ENCODE results near the gene EVC2.

EVC2 gene

DNA sequence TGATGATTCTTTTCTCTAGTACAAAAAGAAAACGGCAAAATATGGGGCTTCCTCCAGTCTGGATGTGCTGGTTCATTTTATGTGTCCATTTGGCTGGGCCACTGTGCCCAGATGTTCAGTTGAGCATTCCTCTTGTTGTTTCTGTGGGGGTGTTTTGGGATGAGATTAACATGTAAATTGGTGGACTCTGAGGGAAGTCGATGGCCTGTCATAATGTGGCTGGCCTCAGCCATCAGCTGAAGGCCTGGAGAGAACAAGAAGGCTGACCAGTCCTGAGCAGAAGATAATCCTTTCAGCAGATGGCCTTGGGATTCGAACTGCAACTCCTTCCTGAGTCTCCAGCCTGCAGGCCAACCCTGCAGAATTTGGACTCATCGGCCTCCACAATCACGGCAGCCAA lies 136.7 kb downstream of the EVC2 start:
- DNase-seq (ENCODE audit: low read depth in 1 of 2, low spot score in 1 of 2): no peak

DNA sequence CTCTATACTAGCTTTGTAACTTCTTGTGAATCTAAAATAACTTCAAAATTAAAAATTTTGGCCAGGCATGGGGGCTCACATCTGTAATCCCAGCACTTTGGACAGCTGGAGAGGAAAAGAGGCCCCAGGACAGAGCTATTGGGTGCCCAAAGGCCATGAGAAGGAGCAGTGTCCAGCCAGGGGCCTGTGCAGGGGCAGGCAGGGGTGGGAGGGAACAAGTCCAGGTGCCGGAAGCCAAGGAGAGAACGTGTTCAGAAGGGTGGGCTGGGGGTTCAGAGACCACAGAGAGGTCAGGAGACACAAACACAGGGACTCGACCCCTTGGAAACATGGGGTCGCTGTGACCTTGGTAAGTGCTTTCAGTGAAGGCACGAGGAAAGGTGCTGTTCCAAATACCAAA lies 138.9 kb downstream of the EVC2 start:
- DNase-seq (ENCODE audit: low read depth in 1 of 2, low spot score in 1 of 2): no peak

DNA sequence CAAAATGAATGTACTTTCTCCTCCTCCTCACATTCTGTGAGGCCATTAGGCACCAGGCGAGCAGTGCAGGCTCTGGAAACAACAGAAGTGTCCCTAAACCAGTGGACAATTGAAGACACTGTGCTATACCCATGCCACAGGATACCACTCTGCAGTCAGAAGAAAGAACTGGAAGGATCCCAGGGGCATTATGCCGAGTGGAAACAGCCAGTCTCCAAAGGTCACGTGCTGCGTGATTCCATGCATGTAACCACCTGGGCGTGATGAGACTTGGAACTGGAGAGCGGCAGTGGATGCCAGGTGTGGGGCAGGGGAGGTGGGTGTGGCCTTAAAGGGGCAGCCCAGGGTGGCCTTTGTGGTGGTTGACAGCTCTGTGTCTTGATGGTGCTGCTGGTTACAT lies 139.4 kb downstream of the EVC2 start:
- no peak for DNase-seq (ENCODE audit: low read depth in 1 of 2, low spot score in 1 of 2)

DNA sequence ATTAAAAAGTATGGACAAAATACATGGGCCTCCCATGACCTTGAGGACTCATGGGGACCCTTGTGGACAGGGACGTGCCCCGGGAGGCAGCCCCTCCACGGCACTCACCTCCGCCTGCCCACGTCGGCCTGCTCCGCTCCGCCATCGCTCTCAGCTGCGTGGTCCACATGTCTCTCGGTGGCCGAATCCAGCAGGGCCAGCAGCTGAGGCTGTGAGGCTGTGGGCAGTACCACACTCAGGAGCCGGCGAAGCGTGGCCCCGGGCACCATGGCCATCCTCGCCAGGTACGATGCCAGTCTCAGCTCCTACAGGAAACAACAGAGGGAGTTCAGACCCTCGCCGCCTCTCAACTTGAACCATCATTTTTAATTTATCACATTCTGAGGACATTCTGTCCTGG lies 140.0 kb downstream of the EVC2 start:
- DNase-seq (ENCODE audit: low read depth in 1 of 2, low spot score in 1 of 2): no peak

DNA sequence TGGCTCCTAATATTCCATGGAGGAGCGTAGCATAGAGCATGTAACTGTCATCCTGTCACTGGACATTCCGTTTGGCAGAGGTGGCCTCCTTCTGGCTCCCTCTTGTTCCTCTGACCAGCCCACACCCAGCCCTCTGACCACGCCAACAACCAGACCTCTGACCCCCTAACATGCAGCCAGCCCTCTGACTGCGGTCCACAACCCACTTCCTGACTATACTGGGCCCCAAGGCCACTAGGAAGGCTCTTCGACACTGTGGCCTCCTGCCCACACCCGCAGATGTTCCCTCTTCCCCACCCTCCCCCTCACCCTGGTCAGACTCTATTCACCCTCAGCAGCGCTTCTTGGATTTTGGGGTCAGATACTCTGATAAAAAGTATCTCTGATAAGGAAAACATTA lies 141.4 kb downstream of the EVC2 start:
- no peak for DNase-seq (ENCODE audit: low read depth in 1 of 2, low spot score in 1 of 2)

DNA sequence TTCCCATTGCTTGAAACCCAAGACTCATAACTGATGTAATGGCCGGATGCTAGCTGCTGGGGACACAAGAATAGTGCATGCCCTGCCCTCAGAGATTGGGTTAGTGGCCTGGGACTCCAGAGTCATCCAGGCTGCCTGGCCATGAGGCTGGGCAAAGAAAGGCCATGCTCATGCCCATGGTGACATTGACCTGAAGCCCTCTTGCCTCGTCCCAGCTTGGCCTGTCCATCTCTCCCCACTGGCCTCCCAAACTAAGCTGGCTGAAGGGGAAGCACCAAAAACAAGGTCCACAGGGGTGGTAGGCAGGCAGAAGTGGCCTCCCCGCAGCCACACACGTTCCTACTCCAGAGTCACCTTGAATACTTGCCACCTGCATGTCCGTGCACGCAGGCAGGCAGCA lies 141.8 kb downstream of the EVC2 start:
- no peak for DNase-seq (ENCODE audit: low read depth in 1 of 2, low spot score in 1 of 2)

DNA sequence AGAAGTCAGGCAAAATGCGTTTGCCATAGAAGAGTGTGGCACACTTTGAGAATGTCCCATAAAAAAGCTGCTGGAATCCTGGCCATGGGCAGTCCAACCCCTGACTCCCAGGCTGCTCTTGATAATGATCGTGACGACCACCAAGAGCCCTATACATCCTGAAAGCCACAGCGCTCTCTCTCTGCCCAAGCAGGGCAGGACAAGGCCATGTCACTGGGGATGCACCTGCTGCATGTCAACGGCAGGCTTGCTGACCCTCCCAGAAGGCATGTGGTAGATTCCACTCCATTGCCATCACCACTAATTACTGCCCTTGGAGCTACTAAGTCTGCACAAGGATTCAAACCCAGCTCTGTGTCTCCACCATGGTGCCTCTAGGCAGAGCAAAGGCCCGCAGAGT lies 144.5 kb downstream of the EVC2 start:
- no peak for DNase-seq (ENCODE audit: low read depth in 1 of 2, low spot score in 1 of 2)

DNA sequence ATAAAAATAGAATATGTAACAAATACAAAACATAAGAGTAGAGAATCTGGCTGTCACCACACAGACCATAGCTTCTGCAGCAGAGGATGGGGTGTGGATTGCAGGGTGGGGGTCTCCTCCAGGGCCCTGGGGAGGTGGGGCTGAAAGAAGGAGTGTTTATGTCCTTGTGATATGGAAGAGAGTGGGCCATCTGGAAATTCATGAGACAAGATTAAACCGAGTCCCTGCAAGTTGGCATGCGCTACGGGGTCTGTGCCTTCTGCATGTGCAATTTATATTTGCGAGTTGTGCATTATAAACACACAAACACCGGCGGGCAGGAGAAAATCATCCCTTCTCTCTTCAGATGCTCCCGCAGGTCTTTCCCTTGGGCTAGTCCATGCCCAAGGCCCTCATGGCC lies 145.9 kb downstream of the EVC2 start:
- no peak for DNase-seq (ENCODE audit: low read depth in 1 of 2, low spot score in 1 of 2)

DNA sequence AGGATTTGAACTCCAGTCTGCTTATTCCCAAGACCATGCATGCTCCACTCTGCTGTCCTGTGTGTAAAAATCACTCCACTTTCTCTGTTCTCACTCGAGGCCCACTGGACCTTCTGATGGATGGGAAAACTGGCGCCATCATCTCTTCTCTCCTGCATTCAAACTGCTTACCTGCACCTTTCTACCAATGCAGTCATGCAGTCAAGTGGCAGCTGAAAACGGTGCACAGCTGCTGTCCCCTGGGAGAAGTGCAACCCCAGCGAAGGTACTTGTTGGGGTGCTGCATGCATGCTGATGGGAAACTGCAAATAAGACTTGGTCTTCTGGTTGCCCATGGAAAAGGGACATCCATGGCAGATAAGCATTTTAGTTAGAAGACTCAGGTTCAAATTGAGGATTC lies 147.1 kb downstream of the EVC2 start:
- no peak for DNase-seq (ENCODE audit: low read depth in 1 of 2, low spot score in 1 of 2)

DNA sequence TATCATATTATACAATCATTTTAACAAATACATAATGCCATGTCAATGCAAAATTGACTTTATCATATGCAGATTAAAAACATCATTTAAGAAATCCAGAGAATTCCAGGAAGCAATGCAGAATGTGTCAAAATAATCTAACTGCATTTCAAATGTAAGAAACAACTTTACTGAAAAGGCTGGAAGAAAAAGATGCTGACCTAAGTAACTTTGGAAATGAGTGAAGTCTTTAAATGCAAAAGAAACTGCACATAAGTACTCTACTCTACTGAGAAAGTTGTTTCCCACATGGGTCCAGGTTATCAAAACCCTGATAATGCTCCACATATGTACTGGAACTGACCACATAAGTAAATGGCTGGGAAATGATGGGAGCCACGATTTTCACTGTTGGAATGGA lies 149.9 kb downstream of the EVC2 start:
- DNase-seq (ENCODE audit: low read depth in 1 of 2, low spot score in 1 of 2): no peak

DNA sequence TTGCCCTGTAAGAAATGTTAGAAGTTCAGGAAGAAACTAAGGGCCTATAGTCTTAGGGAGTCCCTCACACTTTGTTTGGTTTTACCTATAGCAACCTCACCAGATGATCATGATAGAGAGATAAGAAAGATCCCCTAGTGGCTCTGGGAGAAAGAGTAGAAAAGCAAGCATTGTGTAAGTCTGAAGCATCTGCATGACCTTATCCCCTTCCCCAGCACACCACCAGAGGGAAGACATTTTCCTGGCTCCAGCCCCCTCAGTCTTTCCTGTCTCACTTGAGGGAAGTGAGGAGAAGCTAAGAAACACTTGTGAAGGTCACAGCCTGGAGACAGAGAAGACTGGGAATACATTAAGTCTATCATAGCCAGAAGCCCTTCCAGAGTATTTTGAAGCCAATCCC lies 154.0 kb downstream of the EVC2 start:
- no peak for DNase-seq (ENCODE audit: low read depth in 1 of 2, low spot score in 1 of 2)

DNA sequence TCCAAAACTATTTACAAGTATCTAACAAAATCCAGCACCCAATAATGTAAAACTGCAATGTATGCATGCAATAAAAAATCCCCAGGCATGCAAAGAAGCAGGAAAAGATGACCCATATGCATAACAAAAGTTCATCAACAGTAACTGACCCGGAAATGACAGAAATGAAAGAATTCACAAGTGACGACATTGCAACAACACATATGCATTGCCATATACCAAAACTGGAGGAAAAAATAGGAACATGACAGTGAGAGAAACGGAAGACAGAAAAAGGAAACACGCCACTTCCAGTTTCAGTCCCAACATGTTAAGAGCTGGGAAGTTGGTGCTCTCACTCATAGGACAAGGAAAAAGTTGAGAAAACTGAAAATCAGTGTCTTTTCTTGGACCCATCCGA lies 154.6 kb downstream of the EVC2 start:
- DNase-seq (ENCODE audit: low read depth in 1 of 2, low spot score in 1 of 2): no peak

DNA sequence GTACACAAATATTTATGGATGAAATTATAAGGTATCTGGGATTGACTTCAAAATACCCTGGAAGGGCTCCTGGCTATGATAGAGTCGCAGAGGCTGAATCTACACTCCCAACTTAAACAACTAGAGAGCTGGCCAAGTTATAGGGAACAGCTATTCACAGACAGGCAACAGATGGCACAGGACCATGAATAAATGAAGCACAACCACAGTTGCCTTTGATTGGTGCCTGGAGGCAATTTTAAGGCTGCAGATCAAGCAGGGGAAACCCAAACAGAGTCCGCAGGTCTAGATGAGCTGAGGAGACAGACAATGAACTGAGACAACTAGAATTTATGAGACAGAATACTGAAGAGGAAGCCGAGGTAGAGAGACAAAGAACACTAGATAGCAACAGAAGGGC lies 155.9 kb downstream of the EVC2 start:
- no peak for DNase-seq (ENCODE audit: low read depth in 1 of 2, low spot score in 1 of 2)

DNA sequence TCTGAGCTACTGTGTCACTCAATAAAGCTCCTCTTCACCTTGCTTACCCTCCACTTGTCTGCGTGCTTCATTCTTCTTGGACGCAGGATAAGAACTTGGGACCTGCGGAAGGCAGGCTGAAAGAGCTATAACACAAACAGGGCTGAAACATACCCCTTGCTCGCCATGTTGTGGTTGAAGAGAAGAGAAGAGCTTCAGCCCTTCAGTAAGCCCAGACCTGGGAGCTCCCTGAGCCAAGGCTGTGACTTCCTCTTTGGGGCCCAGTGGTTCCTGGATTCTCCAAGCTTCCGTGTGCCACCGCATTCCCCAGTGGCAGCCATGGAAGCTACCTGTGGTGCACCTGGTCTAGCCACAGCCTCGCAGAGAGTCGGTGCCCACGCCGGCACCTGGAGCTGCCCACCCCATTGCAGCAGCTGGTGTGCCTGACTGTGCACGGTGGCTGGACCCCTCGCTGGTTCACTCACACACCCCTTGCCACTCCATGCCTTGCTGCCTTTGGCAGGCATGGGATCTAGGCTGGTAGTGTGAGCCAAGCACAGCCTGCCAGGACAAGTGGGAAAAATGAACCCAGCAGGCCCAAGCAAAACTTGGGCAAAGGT lies 160.6 kb downstream of the EVC2 start:
- no peak for DNase-seq (ENCODE audit: low read depth in 1 of 2, low spot score in 1 of 2)

DNA sequence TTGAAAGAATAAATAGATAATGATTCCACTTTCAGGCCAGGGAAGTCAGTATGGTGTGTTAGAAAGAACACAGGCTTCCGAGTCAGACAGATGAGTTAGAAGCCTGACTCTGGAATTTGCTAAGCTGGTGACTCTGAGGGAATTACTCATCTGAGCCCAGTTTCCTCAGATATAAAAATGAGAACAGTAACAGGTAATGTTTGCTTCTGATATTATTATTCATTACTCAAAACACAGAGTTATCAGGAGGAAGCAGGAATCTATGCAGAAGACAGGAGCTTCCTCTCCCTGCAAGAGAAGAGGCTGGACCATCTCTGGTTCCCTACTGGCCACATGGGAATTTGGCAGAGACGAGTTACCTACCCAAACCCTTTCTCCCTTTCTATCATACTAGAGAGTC lies 163.1 kb downstream of the EVC2 start:
- no peak for DNase-seq (ENCODE audit: low read depth in 1 of 2, low spot score in 1 of 2)

DNA sequence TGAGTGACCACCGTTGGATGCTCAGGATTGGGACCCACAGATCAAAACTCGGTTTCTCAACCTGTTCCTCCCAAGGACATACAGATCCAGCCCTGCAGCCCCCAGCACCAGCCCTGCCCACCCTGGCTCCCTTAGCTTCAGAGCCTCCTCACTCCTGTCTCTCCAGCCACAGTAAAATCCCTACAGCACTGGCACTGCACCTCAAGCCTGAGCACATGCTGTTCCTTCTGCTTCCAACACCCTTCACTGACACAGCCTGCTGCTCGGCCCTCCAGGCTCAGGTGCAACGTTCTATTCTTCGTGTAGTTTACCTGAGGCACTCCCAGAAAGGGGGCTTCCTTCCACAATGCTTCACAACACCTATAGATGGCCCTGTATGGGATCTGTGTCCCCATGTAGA lies 163.6 kb downstream of the EVC2 start:
- no peak for DNase-seq (ENCODE audit: low read depth in 1 of 2, low spot score in 1 of 2)

DNA sequence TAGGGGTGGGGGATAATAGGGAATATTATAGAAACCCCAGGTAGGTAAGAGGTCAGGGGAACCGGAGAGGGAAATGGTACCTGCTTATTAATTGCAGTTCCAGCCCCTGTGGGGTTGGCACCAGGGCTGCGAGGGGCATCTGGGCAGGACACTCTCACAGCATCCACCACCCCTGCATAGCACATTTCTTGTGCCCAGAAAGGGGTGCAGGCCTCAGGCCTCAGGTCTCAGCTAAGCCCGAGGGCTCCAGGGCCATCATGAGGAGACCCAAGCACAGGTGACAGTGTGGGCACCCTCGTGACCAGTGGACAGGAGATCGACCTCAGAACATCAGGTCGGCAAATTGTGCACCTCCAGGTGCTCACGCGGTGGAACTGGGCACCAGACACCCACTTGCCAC lies 164.7 kb downstream of the EVC2 start:
- no peak for DNase-seq (ENCODE audit: low read depth in 1 of 2, low spot score in 1 of 2)

DNA sequence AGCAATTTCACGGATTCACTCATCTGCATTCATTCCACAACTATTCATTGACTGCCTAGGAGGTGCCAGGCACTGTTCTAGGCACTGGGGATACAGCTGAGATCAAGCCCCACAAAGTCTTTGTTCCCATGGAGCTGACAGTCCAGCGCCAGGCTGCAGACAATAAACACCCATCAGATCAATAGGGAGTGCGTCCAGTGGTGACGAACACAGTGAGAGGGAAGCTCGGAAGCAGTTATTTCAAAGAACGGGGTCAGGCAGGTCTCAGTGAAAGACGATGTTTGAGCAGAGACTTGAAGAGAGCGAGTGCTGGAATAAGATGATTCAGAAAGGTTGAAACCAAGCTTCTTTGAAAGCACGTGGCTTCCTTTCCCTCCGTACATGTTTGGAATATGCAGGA lies 167.2 kb downstream of the EVC2 start:
- DNase-seq (ENCODE audit: low read depth in 1 of 2, low spot score in 1 of 2): no peak

DNA sequence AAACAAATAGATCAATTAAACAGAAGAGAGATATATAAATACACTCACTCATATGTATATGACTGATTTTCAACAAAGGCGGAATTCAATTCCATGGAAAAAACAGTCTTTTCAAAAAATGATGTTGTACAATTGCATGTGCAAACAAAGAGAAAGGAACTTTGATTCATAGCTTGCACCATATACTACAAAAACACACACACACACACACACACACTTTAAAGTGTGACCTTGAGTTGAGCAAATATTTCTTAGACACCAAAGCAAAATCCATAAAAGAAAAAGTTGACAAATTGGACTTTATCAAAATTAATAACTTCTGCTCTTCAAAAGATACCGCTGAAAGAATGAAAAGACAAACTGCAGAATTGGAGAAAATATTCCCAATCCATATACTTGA lies 168.8 kb downstream of the EVC2 start:
- DNase-seq (ENCODE audit: low read depth in 1 of 2, low spot score in 1 of 2): no peak

DNA sequence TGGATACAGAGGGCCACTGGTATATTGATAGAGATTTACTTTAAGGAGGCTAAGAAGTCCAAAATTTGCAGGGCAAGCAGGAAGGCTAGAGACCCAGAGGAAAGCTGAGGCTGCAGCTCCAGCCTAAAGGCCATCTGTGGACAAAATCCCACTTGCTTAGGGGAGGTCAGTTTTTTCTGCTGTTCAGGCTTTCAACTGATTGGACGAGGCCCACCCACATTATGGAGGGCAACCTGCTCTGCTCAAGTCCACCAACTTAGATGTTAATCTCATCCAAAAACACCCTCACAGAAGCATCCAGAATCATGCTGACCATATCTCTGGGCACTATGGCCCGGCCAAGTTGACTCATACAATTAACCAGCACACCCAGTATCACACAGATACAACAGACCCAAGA lies 176.3 kb downstream of the EVC2 start:
- DNase-seq (ENCODE audit: low read depth in 1 of 2, low spot score in 1 of 2): no peak

DNA sequence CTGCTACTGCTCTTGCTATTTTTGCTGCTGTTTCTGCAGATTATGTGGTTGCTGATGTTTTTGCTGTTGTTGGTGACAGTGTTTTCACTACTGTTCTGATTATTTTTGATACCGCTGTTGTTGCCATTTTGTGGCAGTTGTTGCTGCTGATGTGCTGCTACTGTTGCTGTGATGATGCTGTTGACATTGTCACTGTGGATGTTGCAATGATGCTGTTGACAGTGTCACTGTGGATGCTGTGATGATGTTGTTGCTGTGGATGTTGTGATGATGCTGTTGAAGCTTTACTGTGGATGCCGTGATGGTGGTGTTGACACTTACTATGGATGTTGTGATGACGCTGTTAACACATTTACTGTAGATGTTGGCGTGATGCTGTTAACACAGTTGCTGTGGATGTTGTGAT lies 180.3 kb downstream of the EVC2 start:
- DNase-seq (ENCODE audit: low read depth in 1 of 2, low spot score in 1 of 2): no peak

DNA sequence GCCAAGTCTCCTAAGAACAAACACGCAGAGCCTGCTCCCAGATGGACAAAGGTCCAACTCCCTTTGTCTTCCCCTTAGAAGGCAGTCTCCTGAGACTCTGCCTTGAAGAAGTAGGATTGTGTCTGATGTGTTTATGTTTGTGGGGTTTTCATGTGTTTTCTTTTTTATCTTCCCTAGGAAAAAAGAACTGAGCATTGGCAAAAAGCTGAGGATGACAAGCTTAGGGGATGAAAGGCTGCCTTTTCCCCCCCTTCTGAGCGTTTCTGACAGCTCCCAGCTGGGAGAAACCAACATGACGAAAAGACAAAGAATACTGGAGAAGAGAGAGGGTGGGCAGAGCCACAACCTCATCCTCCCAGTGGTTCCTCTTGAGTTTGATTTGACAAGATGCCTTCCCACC lies 181.1 kb downstream of the EVC2 start:
- no peak for DNase-seq (ENCODE audit: low read depth in 1 of 2, low spot score in 1 of 2)

DNA sequence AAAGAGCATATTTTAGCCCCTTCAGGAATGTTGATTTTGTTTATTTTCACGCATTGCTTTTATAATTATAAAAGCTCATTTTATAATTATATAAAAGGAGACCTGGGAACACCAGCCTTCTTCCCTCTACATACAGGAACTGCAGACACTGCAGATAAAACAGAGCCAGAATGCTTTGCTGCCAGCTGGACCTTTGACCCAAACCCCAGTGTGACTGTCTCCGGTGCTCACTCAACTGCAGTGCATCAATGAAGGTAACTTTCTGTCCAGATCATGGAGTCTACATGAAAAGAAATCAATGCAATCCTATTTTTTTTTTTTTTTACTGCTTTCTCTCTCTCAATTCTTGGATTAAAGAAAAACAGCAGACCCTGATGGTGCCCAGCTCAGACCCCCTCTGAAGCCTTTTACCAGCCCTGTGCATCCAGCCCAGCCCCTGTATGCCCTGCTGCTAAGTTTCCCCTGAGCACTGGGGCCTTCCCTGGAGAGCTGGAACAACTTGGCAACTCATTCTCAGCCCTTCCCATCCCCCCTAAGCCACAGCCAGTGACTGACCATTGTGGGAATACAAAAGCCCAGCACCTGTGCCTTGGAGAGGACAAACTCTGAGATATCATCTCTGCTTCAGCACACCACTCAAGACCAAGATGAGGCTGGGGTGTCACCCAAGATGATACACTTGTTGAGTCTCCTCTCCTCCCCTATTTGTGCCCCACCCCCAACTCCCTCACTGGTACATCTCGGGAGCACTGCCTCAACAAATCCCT lies 182.1 kb downstream of the EVC2 start:
- DNase-seq (ENCODE audit: low read depth in 1 of 2, low spot score in 1 of 2): no peak
